ENCODE measurements around the gene STAT6. TPM values are rescaled to one million over a fixed set of nuclear protein-coding genes. Genes with fewer than 3 reads are reported as not detected.

STAT6 gene
- total RNA-seq, 1 experiment from 2014 or later, result 44.4 TPM

DNA sequence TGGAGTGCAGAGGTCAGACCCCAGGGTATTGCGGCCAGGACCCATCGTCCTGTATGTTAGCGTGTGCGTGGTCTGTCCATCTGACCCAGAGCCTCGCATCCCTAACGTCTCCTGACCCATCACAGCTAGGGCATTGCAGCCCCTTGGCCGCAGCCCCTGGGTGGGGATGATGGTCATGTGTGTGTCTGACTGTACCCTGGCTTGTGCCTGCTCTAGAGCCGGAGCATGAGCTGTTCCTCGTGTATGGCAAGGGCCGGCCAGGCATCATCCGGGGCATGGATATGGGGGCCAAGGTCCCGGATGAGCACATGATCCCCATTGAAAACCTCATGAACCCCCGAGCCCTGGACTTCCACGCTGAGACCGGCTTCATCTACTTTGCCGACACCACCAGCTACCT is 47.0 kb upstream of the STAT6 start:
- WGBS (ENCODE audit: extremely low coverage, insufficient read length, low lambda C conversion rate), result no CpG with 5 or more reads among the region's 16 CpGs
- Histone ChIP-seq H4K20me1 (ENCODE audit: control insufficient read depth, insufficient read depth, insufficient read length) (peaks cover 2% of the 10 kb centered on the region), H3K79me1 (ENCODE audit: insufficient read depth, low read depth, low read length, poor library complexity, severe bottlenecking) (no peaks in the 10 kb centered on the region), H3K23me2 (ENCODE audit: insufficient read length, low read depth, low read length, poor library complexity, severe bottlenecking) (no peaks in the 10 kb centered on the region), H2BK5ac (ENCODE audit: insufficient read length, low read length) (no peak overlapping the region), H4K5ac (ENCODE audit: insufficient read length, low read depth, low read length) (no peak overlapping the region), H4K8ac (replicated peaks; ENCODE audit: insufficient read length, low read depth, low read length) (no peak overlapping the region), H3T11ph (ENCODE audit: low read length) (no peak overlapping the region), H3K27ac (ENCODE audit: insufficient read length, low read depth, low read length) (no peak overlapping the region), H2AK5ac (ENCODE audit: insufficient read length, low read length) (no peak overlapping the region), H3K9me3 (ENCODE audit: control insufficient read depth, low read depth, low read length) (no peaks in the 10 kb centered on the region), H3K9ac (ENCODE audit: extremely low read depth, insufficient read length, low read length) (no peak overlapping the region), H3K56ac (ENCODE audit: insufficient read length, low read depth, low read length) (no peak overlapping the region), H3K79me2 (ENCODE audit: insufficient read depth, low read length) (no peaks in the 10 kb centered on the region), H3K27me3 (ENCODE audit: insufficient read depth, low read length) (no peaks in the 10 kb centered on the region), H2AFZ (ENCODE audit: low read length) (no peak overlapping the region), H4K91ac (ENCODE audit: insufficient read length, low read depth, low read length) (no peak overlapping the region), H3K23ac (ENCODE audit: insufficient read length, low read depth, low read length) (no peak overlapping the region), H3K4me2 (ENCODE audit: insufficient read depth, insufficient read length, low read length) (no peak overlapping the region), H2BK15ac (ENCODE audit: low read depth, low read length) (no peak overlapping the region), H2BK20ac (ENCODE audit: low read depth, low read length, poor library complexity, severe bottlenecking) (no peak overlapping the region), H3K4me1 (ENCODE audit: insufficient read depth, low read length) (no peaks in the 10 kb centered on the region), H3K14ac (ENCODE audit: insufficient read depth, low read length) (no peak overlapping the region), H2BK12ac (ENCODE audit: insufficient read length, low read depth, low read length) (no peak overlapping the region), H3K18ac (ENCODE audit: insufficient read length, low read depth, low read length) (no peak overlapping the region), H2BK120ac (ENCODE audit: low read depth, low read length, poor library complexity, severe bottlenecking) (no peak overlapping the region), H3K4ac (ENCODE audit: low read depth, low read length) (no peak overlapping the region)
- H3K27me3 Mint-ChIP-seq (ENCODE audit: low read depth), result no peaks in the 10 kb centered on the region; the same call in 1 of the 2 replicates
- no peak overlapping the region; a peak in 1 of 5 replicates for H3K4me3 Mint-ChIP-seq
- H3K36me3 Mint-ChIP-seq (ENCODE audit: insufficient read depth in 1 of 3, low read depth in 3 of 3), result peaks cover 67 to 98% (median 94%) of the 10 kb centered on the region in 3 experiments; a peak in 6 of 7 replicates
- no peaks in the 10 kb centered on the region for H3K4me1 Mint-ChIP-seq
- no peak overlapping the region; a peak in 1 of 7 replicates for H3K27ac Mint-ChIP-seq
- H3K9me3 Mint-ChIP-seq, result no peaks in the 10 kb centered on the region
- DNase-seq, result no peak
- no peak for TF ChIP-seq CTCF (conservative IDR thresholded peaks at IDR 0.05)
